ENCODE data around the gene SLC28A2.
"Not testable (repeated sequence)": the region's sequence is repeated elsewhere in the genome, so short reads cannot be mapped to it uniquely, and the experiment has no call there.

DNA sequence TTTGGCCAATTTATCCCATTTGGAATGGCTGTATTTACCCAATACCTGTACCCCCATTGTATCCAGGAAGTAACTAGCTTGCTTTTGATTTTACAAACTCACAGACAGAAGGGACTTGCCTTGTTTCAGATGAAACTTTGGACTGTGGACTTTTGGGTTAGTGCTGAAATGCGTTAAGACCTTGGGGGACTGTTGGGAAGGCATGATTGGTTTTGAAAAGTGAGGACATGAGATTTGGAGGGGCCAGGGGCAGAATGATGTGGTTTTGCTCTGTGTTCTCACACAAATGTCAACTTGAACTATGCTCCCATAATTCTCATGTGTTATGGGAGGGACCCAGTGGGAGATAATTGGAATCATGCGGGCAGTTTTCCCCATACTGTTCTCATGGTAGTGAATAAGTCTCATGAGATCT is 46.9 kb downstream of the SLC28A2 start:
- not testable (repeated sequence) for TF ChIP-seq POLR2G (IDR thresholded peaks at IDR 0.05; ENCODE audit: low read depth, low read length); ATF7 (IDR thresholded peaks at IDR 0.05); ATF7 (CRISPR knock-in tag; IDR thresholded peaks at IDR 0.05); HCFC1 (IDR thresholded peaks at IDR 0.05; ENCODE audit: low read depth, low read length); CREB1 (IDR thresholded peaks at IDR 0.05); CREB1 (CRISPR knock-in tag; IDR thresholded peaks at IDR 0.05); ZBTB8A (CRISPR knock-in tag; IDR thresholded peaks at IDR 0.05; ENCODE audit: borderline replicate concordance, low read depth)
- TF ChIP-seq ZBTB25 (CRISPR knock-in tag; IDR thresholded peaks at IDR 0.05) = 0 out of 2 replicates have a peak, but pooled peaks have one; percentile 61
- peak; percentile 26; the same call in 1 of the 2 replicates for TF ChIP-seq MIER2 (CRISPR knock-in tag; IDR thresholded peaks at IDR 0.05)
